WTC11 (cell line): ENCODE data around the gene WLS.

Source experiments
- JUN ChIP-seq: sonication (generic); formaldehyde crosslinking; IDR thresholded peaks from 2 replicates; pipeline ENCODE4 v1.8.0; 2023; ENCODE audit warnings: mild to moderate bottlenecking, missing genetic modification reagents
- TCF7 ChIP-seq: sonication (generic); formaldehyde crosslinking; IDR thresholded peaks from 2 replicates; pipeline ENCODE4 v1.8.0; 2022; ENCODE audit warnings: mild to moderate bottlenecking, low read depth, missing genetic modification reagents, moderate library complexity
- TEAD1 ChIP-seq: sonication (generic); formaldehyde crosslinking; IDR thresholded peaks from 2 replicates; pipeline ENCODE4 v1.8.0; 2022; ENCODE audit warnings: mild to moderate bottlenecking, missing genetic modification reagents
- TEAD4 ChIP-seq: sonication (generic); formaldehyde crosslinking; IDR thresholded peaks from 2 replicates; pipeline ENCODE4 v1.8.0; 2022; ENCODE audit warnings: mild to moderate bottlenecking, missing genetic modification reagents
- ZNF138 ChIP-seq: sonication (generic); formaldehyde crosslinking; conservative IDR thresholded peaks from 2 replicates; pipeline ENCODE4 v1.8.1; 2022; ENCODE audit warnings: mild to moderate bottlenecking, moderate library complexity, missing genetic modification reagents
- ZNF219 ChIP-seq: sonication (generic); formaldehyde crosslinking; IDR thresholded peaks from 2 replicates; pipeline ENCODE4 v1.8.0; 2023; ENCODE audit warnings: missing genetic modification reagents, mild to moderate bottlenecking, borderline replicate concordance
- TF ChIP-seq, protein P1 (sequence below): sonication (generic); formaldehyde crosslinking; IDR thresholded peaks from 2 replicates; pipeline ENCODE4 v1.8.0; 2023; ENCODE audit warnings: missing genetic modification reagents, mild to moderate bottlenecking, borderline replicate concordance
- TF ChIP-seq, protein P2 (sequence below): fragments of 200-600 bp; IDR thresholded peaks from 2 replicates; pipeline ENCODE4 v1.8.0; 2022; ENCODE audit warnings: antibody characterized with exemption
- TF ChIP-seq, protein P3 (sequence below): sonication (generic); formaldehyde crosslinking; IDR thresholded peaks from 2 replicates; pipeline ENCODE4 v1.8.1; 2023; ENCODE audit warnings: mild to moderate bottlenecking, missing genetic modification reagents, borderline replicate concordance
- TF ChIP-seq, protein P4 (sequence below): fragments of 250-450 bp; sonication (Bioruptor Pico); IDR thresholded peaks from 2 replicates; pipeline ENCODE4 v1.9.0; 2021; ENCODE audit warnings: mild to moderate bottlenecking, borderline replicate concordance
- TF ChIP-seq, protein P5 (sequence below): sonication (generic); formaldehyde crosslinking; IDR thresholded peaks from 2 replicates; pipeline ENCODE4 v1.8.1; 2023; ENCODE audit warnings: mild to moderate bottlenecking, missing genetic modification reagents, moderate library complexity
- TF ChIP-seq, protein P6 (sequence below): sonication (generic); formaldehyde crosslinking; IDR thresholded peaks from 2 replicates; pipeline ENCODE4 v1.8.1; 2022; ENCODE audit warnings: mild to moderate bottlenecking, moderate library complexity, missing genetic modification reagents

DNA sequence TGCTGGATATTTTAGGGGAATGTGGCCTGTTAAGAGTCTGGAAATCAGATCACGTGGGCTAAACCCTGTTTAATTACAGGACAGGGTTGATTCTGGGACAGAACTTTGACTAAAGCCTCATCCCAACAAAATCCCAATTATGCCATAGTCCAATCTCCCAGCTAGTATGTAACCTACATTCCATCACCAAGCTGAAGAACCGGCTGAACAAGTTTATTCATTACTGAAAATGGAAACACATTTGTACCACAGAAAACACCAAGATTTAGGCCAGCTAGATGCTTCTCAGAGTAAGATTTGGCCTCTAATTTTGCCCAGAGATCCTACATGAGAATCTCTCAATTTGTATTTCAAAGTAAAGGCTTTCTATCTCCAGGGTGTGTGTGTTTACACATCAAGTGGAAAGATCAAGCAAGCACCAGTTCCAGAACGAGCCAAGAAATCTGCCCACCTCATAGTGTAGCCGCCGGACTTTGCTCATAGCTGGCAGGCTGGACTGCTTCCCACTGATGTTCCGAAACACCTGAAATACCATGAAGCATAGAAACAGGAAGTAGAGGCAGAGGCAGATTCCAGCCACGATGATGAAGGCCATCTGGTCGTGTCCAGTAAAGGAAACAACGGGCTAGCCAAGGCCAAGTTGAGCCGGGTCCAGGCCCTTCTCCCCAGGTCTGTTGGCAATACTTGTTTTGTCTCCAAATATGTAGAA, 86.8 kb downstream of the WLS start:
- no peak for TF ChIP-seq TEAD4 (CRISPR knock-in tag)
- TF ChIP-seq JUN (CRISPR knock-in tag), result no peak
- TF ChIP-seq, protein P1, sequence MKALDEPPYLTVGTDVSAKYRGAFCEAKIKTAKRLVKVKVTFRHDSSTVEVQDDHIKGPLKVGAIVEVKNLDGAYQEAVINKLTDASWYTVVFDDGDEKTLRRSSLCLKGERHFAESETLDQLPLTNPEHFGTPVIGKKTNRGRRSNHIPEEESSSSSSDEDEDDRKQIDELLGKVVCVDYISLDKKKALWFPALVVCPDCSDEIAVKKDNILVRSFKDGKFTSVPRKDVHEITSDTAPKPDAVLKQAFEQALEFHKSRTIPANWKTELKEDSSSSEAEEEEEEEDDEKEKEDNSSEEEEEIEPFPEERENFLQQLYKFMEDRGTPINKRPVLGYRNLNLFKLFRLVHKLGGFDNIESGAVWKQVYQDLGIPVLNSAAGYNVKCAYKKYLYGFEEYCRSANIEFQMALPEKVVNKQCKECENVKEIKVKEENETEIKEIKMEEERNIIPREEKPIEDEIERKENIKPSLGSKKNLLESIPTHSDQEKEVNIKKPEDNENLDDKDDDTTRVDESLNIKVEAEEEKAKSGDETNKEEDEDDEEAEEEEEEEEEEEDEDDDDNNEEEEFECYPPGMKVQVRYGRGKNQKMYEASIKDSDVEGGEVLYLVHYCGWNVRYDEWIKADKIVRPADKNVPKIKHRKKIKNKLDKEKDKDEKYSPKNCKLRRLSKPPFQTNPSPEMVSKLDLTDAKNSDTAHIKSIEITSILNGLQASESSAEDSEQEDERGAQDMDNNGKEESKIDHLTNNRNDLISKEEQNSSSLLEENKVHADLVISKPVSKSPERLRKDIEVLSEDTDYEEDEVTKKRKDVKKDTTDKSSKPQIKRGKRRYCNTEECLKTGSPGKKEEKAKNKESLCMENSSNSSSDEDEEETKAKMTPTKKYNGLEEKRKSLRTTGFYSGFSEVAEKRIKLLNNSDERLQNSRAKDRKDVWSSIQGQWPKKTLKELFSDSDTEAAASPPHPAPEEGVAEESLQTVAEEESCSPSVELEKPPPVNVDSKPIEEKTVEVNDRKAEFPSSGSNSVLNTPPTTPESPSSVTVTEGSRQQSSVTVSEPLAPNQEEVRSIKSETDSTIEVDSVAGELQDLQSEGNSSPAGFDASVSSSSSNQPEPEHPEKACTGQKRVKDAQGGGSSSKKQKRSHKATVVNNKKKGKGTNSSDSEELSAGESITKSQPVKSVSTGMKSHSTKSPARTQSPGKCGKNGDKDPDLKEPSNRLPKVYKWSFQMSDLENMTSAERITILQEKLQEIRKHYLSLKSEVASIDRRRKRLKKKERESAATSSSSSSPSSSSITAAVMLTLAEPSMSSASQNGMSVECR (CRISPR knock-in tag), result no peak
- no peak for TF ChIP-seq TEAD1 (CRISPR knock-in tag)
- TF ChIP-seq, protein P2, sequence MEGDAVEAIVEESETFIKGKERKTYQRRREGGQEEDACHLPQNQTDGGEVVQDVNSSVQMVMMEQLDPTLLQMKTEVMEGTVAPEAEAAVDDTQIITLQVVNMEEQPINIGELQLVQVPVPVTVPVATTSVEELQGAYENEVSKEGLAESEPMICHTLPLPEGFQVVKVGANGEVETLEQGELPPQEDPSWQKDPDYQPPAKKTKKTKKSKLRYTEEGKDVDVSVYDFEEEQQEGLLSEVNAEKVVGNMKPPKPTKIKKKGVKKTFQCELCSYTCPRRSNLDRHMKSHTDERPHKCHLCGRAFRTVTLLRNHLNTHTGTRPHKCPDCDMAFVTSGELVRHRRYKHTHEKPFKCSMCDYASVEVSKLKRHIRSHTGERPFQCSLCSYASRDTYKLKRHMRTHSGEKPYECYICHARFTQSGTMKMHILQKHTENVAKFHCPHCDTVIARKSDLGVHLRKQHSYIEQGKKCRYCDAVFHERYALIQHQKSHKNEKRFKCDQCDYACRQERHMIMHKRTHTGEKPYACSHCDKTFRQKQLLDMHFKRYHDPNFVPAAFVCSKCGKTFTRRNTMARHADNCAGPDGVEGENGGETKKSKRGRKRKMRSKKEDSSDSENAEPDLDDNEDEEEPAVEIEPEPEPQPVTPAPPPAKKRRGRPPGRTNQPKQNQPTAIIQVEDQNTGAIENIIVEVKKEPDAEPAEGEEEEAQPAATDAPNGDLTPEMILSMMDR, result no peak
- TF ChIP-seq, protein P3, sequence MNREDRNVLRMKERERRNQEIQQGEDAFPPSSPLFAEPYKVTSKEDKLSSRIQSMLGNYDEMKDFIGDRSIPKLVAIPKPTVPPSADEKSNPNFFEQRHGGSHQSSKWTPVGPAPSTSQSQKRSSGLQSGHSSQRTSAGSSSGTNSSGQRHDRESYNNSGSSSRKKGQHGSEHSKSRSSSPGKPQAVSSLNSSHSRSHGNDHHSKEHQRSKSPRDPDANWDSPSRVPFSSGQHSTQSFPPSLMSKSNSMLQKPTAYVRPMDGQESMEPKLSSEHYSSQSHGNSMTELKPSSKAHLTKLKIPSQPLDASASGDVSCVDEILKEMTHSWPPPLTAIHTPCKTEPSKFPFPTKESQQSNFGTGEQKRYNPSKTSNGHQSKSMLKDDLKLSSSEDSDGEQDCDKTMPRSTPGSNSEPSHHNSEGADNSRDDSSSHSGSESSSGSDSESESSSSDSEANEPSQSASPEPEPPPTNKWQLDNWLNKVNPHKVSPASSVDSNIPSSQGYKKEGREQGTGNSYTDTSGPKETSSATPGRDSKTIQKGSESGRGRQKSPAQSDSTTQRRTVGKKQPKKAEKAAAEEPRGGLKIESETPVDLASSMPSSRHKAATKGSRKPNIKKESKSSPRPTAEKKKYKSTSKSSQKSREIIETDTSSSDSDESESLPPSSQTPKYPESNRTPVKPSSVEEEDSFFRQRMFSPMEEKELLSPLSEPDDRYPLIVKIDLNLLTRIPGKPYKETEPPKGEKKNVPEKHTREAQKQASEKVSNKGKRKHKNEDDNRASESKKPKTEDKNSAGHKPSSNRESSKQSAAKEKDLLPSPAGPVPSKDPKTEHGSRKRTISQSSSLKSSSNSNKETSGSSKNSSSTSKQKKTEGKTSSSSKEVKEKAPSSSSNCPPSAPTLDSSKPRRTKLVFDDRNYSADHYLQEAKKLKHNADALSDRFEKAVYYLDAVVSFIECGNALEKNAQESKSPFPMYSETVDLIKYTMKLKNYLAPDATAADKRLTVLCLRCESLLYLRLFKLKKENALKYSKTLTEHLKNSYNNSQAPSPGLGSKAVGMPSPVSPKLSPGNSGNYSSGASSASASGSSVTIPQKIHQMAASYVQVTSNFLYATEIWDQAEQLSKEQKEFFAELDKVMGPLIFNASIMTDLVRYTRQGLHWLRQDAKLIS, result no peak
- TF ChIP-seq, protein P4, sequence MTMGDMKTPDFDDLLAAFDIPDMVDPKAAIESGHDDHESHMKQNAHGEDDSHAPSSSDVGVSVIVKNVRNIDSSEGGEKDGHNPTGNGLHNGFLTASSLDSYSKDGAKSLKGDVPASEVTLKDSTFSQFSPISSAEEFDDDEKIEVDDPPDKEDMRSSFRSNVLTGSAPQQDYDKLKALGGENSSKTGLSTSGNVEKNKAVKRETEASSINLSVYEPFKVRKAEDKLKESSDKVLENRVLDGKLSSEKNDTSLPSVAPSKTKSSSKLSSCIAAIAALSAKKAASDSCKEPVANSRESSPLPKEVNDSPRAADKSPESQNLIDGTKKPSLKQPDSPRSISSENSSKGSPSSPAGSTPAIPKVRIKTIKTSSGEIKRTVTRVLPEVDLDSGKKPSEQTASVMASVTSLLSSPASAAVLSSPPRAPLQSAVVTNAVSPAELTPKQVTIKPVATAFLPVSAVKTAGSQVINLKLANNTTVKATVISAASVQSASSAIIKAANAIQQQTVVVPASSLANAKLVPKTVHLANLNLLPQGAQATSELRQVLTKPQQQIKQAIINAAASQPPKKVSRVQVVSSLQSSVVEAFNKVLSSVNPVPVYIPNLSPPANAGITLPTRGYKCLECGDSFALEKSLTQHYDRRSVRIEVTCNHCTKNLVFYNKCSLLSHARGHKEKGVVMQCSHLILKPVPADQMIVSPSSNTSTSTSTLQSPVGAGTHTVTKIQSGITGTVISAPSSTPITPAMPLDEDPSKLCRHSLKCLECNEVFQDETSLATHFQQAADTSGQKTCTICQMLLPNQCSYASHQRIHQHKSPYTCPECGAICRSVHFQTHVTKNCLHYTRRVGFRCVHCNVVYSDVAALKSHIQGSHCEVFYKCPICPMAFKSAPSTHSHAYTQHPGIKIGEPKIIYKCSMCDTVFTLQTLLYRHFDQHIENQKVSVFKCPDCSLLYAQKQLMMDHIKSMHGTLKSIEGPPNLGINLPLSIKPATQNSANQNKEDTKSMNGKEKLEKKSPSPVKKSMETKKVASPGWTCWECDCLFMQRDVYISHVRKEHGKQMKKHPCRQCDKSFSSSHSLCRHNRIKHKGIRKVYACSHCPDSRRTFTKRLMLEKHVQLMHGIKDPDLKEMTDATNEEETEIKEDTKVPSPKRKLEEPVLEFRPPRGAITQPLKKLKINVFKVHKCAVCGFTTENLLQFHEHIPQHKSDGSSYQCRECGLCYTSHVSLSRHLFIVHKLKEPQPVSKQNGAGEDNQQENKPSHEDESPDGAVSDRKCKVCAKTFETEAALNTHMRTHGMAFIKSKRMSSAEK (CRISPR knock-in tag), result no peak
- TF ChIP-seq, protein P5, sequence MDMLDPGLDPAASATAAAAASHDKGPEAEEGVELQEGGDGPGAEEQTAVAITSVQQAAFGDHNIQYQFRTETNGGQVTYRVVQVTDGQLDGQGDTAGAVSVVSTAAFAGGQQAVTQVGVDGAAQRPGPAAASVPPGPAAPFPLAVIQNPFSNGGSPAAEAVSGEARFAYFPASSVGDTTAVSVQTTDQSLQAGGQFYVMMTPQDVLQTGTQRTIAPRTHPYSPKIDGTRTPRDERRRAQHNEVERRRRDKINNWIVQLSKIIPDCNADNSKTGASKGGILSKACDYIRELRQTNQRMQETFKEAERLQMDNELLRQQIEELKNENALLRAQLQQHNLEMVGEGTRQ, result no peak
- TF ChIP-seq, protein P6, sequence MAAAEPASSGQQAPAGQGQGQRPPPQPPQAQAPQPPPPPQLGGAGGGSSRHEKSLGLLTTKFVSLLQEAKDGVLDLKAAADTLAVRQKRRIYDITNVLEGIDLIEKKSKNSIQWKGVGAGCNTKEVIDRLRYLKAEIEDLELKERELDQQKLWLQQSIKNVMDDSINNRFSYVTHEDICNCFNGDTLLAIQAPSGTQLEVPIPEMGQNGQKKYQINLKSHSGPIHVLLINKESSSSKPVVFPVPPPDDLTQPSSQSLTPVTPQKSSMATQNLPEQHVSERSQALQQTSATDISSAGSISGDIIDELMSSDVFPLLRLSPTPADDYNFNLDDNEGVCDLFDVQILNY, result no peak
- TF ChIP-seq ZNF138 (CRISPR knock-in tag), result no peak
- no peak for TF ChIP-seq TCF7 (CRISPR knock-in tag)
- TF ChIP-seq ZNF219 (CRISPR knock-in tag), result no peak
